Kidney capillary endothelial cell (primary cell): ENCODE data around the gene RGS5.
A peak's percentile ranks its signal among the peaks of the same experiment; 100 is the strongest.

Experiments
- DNase-seq: peaks from one replicate; pipeline ENCODE4 v3.0.0-alpha.2; 2018; ENCODE audit warnings: low spot score

The RGS5 gene

DNA sequence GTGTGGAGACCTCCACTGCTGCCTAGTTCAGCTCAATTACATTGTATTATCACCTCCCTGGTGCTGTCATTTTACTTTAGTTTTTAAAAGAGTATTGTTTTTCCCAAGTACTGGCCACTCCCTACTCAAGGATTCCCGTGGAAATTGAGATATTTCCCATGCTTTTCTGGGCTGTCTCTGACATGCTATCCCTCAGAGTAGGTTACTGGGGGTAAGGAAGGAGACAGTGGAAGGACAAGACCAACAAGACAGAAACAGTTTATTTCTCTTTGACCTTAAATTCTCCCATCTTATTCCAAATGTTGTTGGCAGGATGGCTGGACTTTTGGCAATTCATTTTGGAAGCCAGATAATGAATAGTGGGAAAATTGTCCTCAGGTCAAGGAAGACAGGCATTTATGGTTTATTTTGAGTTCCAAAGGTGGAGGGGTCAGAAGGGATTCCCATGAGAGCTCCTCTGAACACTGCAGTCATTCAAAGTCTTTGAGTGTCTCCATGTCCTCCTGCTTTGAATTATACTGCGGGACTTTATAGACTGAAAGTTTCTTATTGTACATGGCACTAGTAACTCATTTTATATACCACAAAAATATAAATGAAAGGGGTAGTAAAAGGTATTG lies 20.3 kb downstream of the RGS5 start:
- no peak for DNase-seq

DNA sequence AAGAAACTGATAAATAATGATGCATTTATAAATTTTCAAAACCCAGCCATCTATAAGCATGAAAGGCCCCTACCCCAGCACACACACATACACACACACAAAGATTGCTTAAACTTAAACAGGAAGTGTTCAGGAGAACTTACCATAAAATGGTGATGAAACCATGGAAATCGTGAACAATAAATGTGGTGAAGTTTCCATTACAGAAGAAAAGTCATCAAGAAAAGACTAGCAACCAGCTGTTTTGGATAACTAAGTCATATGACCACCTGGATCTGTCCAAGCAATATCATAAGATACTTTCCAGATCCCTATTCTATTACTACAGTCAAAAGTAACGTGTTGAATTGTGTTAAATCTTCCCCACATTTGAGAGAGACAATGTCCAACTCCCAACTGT lies 24.1 kb downstream of the RGS5 start:
- DNase-seq, result no peak

DNA sequence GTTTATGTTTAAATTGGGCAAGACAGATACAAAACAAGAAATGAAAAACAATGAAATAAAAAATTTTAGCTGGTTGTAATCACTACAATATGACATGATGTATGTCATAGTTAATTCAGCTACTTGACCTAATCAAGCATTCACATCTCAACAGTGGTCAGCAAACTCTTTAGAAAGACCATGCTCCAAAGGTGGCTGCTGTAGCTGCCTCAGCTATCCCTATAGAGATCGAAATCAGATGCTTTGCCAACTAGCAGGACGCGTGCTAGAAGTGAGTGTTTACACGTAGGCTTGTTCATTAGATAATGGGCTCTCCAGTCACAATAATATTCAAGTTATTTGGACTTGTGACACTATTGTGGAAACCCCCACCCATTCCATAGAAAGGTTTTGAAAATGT lies 25.9 kb downstream of the RGS5 start:
- no peak for DNase-seq

DNA sequence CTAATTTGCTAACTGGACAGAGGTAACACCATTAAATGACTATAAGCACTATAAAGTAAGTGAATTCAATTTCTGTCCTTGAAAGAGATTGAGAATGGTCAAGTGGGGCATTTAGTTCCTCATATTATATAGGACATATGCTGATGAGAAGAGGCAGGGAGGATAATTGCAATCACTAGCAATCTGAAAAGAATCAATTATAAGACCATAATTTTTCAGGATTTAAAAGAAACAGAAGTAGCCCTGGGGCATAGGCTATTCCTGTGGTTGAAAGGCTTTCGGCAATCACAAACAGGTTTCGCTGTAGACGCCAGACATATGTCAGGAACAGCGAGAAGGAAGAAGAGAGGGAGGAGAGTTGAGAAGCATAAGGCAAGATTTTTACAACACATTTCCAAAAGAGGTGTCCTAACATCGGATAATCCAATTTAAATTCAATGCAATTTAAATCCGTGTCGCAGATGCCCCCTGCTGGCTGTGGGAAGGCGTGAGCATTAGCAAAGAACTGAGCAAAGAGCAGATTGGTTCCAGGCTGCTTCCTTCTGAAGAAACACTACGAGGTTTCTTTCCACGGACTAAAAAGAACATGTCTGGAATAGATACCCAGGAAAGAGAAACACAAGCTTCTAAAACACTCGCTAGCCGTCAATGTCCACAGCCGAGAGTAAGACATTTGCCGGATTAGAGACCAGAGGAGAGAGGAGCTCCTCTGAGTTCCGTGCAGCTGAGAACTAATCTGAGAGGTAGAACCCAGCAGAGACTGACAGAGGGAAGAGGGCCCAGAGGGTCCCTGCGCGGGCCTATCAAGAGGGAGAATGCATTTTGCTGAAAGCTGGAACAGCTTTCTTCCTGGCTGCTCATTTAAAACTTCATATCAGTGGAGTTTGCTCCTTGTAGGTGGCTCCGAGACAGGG lies 27.9 kb downstream of the RGS5 start:
- peak; percentile 73 for DNase-seq

DNA sequence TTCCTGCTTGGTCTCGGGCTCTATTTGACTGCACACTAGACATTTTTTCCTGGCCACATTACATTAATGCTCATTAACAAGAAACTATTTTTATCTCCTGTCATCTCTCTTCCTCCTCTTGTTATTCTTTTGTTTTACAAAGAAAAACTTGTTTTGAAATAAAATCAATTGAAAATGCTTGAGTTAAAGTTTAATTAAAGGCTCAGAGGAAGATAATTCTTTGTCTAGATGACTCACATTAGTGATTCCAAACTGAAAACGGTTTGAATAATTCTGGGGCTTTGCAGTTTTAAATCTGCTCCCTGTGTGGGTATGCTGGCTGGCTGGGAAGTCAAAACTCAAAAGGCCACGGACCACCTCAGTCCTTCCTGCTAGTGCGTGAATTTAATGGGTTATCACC lies 29.6 kb downstream of the RGS5 start:
- DNase-seq, result peak; percentile 28

DNA sequence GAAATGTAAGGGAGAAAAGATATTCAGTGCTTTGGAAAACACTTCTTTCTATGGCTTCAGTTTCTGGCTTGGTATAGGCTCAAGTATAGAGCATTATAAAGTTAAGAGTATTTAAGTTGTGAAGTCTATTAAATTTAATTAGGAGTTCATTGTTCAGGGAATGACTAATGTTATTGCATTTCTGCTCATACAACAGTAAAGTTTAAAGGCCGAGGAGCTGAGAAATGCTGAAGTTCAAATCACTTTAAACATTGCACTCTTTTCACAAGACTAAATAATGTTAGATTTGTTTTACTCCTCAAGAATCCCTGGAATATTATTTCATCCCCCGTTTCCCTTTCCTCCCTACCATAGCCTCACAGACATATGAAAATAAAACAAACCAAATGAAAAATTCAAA lies 30.1 kb downstream of the RGS5 start:
- no peak for DNase-seq

DNA sequence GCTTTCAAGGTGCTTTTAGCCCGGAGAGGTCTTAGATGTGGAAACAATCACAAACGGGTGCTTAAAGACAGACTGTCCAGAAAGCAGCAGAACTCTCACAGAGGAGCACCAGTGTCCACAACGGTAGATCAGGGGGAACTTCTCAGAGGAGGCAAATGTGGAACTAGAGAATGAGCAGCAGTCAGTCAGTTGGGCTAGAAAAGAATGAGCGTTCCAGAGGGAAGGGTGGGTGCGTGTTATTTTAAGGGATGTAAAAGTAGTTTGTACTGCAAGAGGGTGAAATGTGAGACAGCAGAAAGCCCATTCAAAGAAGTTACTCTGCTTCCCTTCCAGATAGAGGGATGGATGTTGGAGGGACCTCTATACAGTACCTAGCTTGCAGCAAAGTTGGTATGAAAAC lies 30.9 kb downstream of the RGS5 start:
- no peak for DNase-seq

DNA sequence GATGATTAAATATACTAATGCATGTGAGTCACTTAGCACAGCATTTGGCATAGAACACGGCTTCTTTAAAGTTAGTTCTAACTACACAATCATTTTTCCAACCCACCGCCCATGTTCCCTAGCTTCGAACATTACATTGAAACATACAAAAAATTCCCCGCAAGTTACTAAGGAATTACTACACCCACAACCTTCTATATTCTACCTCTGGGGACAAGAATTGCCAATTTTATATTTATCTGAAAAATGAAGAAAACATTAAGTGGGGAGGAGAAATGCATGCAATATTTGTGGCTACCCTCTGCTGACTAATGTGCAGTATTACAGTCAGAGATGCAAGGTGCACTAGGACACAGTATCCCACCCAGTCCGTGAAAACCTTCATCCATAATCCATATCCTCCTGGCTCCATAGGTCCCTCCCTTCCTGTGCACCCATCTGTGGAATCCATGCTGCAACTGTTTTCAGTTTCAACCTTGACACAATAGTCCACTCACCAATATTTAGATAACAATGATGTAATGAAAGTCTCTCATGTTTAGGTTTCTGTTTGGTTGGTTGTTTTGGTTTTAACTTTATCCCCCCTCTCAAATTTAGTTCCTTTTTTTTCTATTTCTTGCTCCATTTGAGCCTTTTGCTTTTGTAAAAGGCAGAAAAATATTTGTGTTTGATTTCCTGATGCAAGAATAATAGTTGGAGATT lies 31.6 kb downstream of the RGS5 start:
- no peak for DNase-seq

DNA sequence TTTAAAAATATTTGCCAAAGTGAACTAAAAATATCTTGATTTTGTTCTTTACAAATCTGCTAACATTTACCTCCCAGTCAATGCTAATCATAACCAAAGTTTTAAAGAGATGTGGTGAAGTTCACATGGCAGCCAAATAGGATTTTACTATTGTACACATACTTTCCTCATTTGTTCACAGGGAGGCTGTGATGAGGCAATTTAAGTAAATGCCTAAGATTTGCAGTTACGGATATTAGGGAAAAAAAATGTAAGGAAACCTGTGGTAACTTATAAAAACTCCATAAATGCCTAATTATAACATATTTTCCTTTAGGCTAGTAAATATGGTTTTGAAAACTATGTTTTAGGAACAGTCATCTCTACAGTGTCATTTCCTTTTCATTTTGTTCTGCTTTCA lies 32.4 kb downstream of the RGS5 start:
- no peak for DNase-seq

DNA sequence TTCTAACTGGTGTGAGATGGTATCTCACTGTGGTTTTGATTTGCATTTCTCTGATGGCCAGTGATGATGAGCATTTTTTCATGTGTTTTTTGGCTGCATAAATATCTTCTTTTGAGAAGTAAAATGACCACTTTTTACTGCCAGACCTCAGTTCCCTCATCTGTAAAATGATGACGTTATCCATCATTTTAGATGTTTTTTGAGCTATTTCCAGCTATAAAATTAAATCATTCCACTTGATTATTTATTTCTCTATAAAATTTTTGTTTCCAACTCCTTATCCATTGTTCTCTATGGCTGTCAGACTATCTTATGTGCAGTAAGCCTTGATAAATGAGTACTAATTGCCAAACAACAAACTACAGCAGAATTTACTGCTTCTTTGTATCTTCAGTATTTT lies 33.2 kb downstream of the RGS5 start:
- no peak for DNase-seq

DNA sequence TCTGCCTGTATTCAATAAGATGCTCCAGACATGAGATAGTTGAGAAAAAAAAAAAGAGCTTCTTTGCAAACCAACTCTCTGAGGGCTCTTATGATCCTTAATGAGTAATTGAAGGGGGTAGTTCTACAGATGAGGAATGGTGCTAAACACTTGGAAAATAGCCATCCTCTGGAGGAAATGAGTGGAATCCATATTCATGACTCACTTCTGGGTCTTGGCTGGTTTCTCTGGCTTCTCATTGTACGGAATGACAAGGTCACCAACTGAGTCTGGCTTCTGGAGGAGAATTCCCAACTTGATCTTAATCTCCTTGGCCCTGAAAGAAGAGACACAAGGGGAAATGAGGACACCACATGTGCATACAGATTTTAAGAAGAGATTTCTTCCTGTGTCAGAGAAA lies 34.7 kb downstream of the RGS5 start:
- DNase-seq, result peak; percentile 97

DNA sequence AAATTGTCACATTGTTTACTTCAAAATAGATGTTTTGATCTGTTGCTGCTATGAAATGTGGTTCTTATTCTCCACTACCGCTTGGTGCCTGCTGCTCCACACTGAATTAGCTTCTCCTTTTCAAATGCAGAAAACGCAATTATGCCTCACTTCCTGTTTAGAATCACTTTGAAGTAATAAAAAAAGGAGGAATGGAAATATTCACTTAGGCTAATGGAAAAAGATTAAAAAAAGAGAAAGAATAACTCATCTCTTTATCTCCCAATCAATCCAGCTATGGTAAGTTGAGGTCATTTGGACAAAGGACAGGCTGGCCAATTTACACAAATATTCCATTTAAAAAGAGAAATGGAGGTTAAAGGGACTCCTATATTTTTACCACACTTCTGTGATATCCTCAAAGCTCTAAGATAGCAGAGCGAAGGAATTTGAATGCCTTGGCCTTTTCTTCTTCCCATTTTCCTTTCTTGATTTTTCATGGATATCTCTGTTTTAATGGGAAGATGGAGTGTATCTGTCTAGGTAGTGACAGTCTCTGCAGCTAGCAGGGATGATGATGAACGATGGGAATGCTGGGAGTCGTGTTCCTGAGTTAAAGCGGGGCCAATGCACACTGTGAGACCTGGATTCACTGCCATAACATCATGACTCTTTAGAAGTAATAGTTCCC lies 35.7 kb downstream of the RGS5 start:
- DNase-seq, result peak; percentile 57

DNA sequence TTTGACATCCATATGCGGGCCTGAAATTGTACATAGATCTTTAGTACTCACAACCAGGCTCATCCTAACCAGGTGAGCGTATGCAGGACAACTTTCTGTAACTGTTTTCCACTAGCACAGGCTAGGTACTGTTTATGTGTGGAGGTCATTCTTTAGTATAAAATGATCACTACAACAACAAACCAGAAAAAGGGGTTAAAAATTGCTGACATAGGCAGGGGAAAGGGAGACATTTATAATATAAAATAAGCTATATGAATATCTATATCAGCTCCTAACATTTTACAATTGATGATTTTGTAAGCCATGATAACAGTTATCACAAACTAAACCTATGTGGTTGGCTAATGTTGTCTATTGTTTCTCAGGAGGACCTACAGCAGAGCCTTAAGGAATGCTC lies 37.6 kb downstream of the RGS5 start:
- DNase-seq, result no peak

DNA sequence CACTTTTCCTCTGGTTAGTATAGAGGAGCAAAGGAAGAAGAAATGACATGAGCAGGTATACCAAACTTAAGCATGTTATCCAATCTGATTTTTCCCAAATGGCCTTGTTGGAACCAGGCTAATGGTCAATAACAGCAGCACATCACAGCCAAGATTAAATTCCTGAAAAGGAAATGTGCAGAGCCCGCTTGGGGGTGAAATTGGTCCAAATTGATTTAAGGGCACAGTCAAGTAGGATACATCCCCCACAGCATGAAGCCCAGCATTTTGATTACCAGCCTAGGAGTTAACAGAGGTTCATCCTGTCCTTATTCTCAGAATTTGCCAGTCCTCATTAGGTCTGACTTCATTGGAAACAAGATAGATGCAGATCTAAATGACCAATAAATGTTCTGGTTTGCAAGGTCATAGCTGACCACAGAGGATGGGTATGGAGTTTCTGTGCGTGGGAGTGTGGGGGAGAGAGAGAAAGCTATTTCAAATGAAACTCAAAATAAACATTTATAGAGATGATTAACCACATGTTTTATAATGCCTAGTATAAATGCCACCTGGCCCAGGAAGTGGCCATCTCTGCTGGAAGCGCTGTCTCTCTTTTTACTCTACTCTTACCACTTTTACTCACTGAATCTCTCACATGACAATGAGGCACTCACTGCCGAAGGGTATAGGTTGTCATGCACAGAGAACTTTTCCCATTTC lies 38.7 kb downstream of the RGS5 start:
- DNase-seq, result no peak

DNA sequence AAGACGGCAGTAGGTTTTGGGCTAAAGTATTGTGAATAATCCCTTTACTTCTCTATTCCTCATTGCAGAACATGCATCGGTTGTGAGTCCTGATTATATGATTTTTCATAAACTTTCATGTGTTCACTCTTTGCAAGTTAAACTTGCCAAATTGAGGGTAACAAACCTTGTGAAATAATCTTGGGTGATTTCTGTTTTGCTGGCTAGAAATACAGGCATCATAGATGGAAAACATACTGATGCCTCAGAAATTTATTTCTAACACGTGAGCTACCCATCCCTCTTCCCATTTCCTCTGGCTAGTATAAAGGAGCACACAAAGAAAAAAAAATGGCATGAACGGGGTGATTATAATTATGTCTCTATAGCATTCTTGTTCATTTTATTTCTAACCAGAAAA lies 39.6 kb downstream of the RGS5 start:
- no peak for DNase-seq

DNA sequence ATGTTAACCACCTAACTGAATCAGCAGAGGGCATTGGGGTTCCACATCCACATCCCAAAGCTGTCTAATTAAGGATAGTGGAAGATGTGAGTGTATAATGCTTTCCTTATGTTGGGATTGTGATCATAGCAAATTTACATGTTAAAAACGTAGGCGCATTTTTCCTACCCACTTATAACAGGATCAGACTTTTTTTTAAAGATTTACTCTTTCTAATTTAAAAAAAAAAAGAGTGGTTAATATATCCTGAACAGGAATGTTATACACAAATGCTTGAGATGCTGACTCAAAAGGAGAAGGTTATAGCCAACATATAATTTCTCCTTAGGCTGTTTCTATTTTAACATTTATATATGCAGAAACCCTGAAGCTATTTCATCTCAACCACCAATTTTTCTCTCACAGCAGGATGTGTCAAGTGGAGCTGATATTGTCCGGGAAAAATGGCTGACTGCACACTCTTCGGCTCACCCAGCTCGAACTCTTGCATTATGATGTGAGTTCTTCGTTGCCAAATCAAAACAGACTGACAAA lies 40.3 kb downstream of the RGS5 start:
- no peak for DNase-seq

DNA sequence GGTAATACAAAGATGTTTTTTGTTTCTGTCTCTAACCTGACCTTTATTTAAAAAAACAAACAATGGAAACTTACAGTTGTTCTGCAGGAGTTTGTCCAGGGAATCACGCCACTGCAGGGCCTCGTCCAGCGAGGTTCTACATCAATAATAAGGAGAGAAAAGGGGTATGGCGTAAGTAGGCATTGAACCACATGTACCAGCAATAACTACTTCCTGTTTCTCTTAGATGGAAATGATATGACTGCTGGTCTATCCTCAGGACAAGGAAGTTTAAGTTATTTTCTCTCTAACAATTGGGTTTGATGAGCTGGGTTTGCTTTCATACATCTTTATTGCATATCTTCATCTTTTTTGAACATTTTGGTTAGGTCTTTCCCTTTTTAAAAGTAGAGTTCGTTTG lies 40.9 kb downstream of the RGS5 start:
- DNase-seq, result no peak

DNA sequence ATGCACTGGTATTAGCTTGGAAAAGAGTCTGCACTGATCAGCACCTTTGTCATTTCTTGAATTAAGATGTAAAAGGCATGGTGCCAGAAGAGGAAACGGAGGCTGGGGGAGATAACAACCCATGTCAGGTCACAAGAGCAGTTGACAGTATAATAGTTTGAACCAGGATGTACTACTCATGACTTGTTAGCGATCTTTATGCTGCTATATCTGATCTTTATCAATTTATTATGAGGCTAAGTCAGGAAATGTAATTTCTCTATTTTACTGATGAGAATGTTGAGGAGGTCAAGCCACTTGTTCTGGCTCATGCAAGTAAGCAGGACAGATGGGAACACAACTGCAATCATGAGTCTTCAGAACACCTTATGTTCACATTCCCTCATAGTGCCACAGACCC lies 41.4 kb downstream of the RGS5 start:
- no peak for DNase-seq

DNA sequence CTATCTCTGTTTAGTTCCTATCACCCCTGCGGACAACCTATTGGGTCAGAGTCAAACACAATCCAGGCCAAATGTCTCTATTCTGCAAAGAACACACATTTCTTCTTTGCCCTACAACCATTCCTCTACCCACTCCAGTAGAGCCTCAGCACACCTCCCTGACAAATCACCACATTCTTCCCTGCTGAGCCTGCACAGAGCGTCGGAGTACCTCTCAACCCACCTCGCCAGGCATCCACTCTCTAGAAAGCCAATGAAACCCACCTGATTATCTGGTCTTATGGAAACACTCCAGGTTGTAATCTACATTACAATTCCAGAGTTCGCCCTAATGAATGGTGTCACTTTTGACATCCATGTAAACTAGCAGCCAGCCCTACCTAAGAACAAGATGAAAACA lies 47.1 kb downstream of the RGS5 start:
- no peak for DNase-seq

DNA sequence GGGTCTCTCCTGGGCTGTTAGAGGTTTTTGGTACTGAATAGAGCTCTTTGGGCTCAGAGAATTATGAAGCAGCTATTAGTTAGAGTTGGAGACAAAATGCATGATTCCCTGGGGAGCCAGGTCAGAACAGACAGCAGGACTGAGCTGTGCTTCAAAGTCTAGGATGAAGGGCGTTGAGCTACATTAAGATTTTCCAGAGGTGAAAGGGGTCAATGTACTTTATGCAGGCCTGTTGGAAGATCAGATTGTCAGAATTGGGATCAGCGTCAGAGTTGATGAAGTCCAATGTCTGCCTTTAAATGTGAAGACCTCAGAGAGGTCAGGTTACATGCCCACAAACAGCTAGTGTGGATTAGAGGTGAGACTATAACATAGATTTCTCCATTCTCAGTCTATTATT lies 53.8 kb downstream of the RGS5 start:
- no peak for DNase-seq

DNA sequence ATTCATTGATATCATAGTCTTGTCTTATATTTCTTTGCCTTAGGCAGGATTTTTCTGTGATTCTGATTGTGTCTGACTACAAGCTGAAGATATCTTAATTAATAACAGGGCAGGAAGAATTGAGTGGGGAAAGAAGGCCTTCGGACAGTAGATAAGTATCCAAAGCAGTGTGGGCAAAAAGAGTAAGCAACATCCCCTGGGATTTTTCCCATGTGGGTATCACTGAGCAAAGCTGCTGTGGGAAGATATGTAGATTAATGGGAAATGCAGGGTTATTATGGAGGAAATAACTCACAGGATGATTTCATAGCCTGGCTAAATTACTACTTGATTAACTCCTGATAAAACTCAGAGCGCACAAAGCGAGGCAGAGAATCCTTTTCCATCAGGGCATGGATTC lies 55.7 kb downstream of the RGS5 start:
- DNase-seq, result no peak

DNA sequence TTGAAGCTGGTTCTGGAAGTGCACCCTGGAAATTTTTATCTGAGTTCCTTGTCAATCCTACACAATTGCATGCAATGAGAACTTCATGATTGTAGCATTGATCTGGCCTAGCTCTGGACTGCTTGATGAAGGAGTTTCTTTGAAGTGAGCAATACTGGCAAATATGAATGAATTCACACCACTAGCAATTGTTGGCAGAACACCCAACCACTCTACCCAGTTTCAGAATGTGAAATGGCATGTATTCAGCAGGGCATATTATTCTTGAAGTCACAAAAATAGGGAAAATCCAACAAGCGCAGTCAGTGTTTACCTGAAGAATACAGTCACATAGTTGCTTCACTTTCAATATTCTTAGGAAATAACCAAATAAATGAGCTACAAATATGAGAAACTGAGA lies 57.3 kb downstream of the RGS5 start:
- DNase-seq, result no peak
